Coronary artery (tissue), 2 donors: ENCODE measurements around the gene ST6GALNAC3.

ENCODE experiments used
- DNase-seq: peaks from one replicate; pipeline ENCODE4 v3.0.0-alpha.2; 2017; ENCODE audit warnings: low spot score
- H3K27ac ChIP-seq, 2 donors: fragments of 200-600 bp; sonication (generic); one replicate each; pipeline ENCODE4 v1.5.1; 2016 to 2019
- H3K4me3 ChIP-seq: fragments of 200-600 bp; sonication (generic); 2 replicates; pipeline ENCODE4 v1.5.1; 2016; ENCODE audit warnings: mild to moderate bottlenecking, moderate library complexity
- CTCF ChIP-seq: fragments of 200-600 bp; sonication (generic); IDR thresholded peaks from one replicate; pipeline ENCODE4 v1.5.1; 2019; ENCODE audit warnings: antibody characterized with exemption

The ST6GALNAC3 gene

GRCh38 chr1:76473591-76473990, 399.0 kb downstream of the ST6GALNAC3 start:
- DNase-seq = no peak
- Histone ChIP-seq H3K27ac (no peak overlapping the region), H3K4me3 (no peak overlapping the region)
- no peak for TF ChIP-seq CTCF

- Histone ChIP-seq H3K4me3 (no peak overlapping the region), H3K27ac (no peak overlapping the region)
- no peak for DNase-seq
- no peak for TF ChIP-seq CTCF
Measured at GRCh38 chr1:76474922-76475321, 400.4 kb downstream of the ST6GALNAC3 start.

GRCh38 chr1:76477156-76477555, 402.6 kb downstream of the ST6GALNAC3 start:
- no peak for TF ChIP-seq CTCF
- no peak for DNase-seq
- H3K27ac ChIP-seq = no peak overlapping the region
- no peak overlapping the region for H3K4me3 ChIP-seq

GRCh38 chr1:76480827-76481226, 406.3 kb downstream of the ST6GALNAC3 start:
- Histone ChIP-seq H3K4me3 (no peak overlapping the region), H3K27ac (no peak overlapping the region)
- TF ChIP-seq CTCF = no peak
- DNase-seq = no peak

- Histone ChIP-seq H3K27ac (no peak overlapping the region), H3K4me3 (no peak overlapping the region)
- TF ChIP-seq CTCF = no peak
- no peak for DNase-seq
Measured at GRCh38 chr1:76481672-76482071, 407.1 kb downstream of the ST6GALNAC3 start.

- DNase-seq = no peak
- TF ChIP-seq CTCF = no peak
- no peak overlapping the region for H3K4me3 ChIP-seq
- no peak overlapping the region for H3K27ac ChIP-seq
Measured at GRCh38 chr1:76482272-76482671, 407.7 kb downstream of the ST6GALNAC3 start.

- Histone ChIP-seq H3K4me3 (no peak overlapping the region), H3K27ac (no peak overlapping the region)
- DNase-seq = no peak
- no peak for TF ChIP-seq CTCF
Measured at GRCh38 chr1:76491737-76492136, 417.2 kb downstream of the ST6GALNAC3 start.
